Prostate gland (tissue), 2 donors: ENCODE results near the gene CARD8.

Experiments used
- POLR2A ChIP-seq: fragments of 450-650 bp; IDR thresholded peaks from one replicate; pipeline ENCODE4 v1.6.1; 2016; ENCODE audit warnings: antibody characterized with exemption, mild to moderate bottlenecking
- POLR2AphosphoS5 ChIP-seq: sonication (generic); formaldehyde crosslinking; IDR thresholded peaks from one replicate; pipeline ENCODE4 v1.6.1; 2017; ENCODE audit warnings: antibody characterized with exemption
- TF ChIP-seq, protein P1 (sequence below), 4 experiments: fragments of 200-600 bp in 2 of 4; fragments of 450-650 bp in 2 of 4; sonication (generic) in 2 of 4; IDR thresholded peaks; 1 replicate in 3 of 4; 2 replicates in 1 of 4; pipeline ENCODE4 v1.5.1; 2016 to 2019; ENCODE audit warnings: antibody characterized with exemption in 4 of 4, mild to moderate bottlenecking in 2 of 4, moderate library complexity in 2 of 4

DNA sequence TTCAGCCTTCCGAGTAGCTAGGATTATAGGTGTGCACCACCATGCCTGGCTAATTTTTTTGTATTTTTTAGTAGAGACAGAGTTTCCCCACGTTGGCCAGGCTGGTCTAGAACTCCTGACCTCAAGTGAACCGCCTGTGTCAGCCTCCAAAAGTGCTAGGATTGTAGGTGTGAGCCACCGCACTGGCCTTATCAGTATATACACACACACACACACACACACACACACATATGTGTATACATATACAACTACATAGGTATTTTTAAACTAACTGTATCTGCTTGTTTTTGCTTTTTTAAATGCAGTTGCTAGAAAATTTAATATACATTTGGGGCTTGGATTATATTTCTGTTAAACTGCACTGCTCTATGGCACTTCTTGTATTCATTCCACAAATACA lies 3.1 kb downstream of the CARD8 start:
- TF ChIP-seq, protein P1, sequence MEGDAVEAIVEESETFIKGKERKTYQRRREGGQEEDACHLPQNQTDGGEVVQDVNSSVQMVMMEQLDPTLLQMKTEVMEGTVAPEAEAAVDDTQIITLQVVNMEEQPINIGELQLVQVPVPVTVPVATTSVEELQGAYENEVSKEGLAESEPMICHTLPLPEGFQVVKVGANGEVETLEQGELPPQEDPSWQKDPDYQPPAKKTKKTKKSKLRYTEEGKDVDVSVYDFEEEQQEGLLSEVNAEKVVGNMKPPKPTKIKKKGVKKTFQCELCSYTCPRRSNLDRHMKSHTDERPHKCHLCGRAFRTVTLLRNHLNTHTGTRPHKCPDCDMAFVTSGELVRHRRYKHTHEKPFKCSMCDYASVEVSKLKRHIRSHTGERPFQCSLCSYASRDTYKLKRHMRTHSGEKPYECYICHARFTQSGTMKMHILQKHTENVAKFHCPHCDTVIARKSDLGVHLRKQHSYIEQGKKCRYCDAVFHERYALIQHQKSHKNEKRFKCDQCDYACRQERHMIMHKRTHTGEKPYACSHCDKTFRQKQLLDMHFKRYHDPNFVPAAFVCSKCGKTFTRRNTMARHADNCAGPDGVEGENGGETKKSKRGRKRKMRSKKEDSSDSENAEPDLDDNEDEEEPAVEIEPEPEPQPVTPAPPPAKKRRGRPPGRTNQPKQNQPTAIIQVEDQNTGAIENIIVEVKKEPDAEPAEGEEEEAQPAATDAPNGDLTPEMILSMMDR (IDR thresholded peaks at IDR 0.05) = no peak
- no peak for TF ChIP-seq POLR2A
- no peak for TF ChIP-seq POLR2AphosphoS5
